ENCODE results near the gene C10orf71.

C10orf71 gene

DNA sequence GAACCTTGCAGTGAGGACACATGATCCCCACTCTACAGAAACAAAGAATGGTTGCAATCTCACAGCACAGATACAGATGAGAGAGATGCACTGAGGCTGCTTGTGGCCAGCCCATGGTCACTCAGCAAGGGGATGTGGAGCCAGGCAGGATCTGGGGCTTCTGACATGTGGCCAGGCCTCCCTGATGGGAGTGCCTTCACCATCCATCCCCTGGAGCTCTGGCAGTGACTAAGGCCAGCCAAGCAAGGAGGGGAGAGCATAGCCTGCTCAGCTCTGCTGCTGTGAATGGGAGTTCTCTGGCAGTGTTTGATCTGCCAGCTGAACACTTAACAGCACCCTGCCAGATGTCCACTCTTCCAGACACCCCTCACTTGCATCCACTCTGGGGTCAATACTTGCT is 19.8 kb downstream of the C10orf71 start:
- DNase-seq = no peak

DNA sequence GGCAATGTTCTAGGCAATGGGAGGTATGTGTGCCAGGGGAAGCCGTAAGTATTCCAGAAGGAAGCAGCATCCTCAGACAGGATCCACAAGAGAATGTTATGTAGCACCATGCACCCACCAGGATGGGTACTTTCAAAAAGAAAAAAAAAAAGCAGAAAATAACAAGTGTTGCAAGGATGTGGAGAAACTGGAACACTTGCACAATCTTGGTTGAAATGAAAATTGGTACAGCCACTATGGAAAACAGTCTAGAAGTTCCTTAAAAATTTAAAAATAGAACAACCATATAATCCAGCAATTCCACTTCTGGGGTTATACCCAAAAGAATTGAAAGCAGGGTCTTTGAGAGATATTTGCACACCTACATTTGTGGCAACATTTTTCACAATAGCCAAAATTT is 20.2 kb downstream of the C10orf71 start:
- DNase-seq = no peak

DNA sequence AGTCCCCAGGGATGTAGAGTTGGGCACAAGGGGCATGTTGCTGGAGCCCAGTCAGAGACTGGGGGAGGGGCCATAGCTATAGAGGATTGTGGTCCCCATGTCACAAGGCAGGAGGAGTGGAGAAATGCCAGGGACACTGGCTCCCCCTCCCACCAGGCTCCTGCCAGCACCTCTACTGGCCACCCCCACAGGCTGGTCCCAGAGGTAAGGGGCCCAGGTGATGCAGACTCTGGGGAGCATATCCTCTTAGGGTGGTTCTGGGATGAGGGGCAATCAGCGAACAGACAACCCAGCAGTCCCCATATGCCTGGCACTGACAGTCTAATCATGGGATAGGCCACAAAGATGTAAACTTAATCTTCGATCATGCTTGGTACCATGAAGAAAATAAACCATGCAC is 21.2 kb downstream of the C10orf71 start:
- DNase-seq = no peak

DNA sequence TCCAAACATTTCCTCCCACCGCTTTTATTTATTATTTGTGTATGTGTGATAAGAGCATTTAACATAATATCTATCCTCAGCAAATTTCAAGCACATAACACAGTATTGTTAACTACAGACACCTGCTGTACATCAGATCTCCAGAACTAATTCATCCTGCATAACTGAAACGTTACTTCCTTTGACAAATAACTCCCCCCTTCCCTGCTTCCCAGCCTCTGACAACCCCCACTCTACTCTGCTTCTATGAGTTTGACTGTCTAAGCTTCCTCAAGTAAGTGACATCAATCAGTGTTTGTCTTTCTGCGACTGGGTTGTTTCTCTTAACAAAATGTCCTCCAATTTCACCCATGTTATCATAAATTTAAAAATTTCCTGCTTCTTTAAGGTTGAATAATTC is 22.1 kb downstream of the C10orf71 start:
- no peak for DNase-seq

DNA sequence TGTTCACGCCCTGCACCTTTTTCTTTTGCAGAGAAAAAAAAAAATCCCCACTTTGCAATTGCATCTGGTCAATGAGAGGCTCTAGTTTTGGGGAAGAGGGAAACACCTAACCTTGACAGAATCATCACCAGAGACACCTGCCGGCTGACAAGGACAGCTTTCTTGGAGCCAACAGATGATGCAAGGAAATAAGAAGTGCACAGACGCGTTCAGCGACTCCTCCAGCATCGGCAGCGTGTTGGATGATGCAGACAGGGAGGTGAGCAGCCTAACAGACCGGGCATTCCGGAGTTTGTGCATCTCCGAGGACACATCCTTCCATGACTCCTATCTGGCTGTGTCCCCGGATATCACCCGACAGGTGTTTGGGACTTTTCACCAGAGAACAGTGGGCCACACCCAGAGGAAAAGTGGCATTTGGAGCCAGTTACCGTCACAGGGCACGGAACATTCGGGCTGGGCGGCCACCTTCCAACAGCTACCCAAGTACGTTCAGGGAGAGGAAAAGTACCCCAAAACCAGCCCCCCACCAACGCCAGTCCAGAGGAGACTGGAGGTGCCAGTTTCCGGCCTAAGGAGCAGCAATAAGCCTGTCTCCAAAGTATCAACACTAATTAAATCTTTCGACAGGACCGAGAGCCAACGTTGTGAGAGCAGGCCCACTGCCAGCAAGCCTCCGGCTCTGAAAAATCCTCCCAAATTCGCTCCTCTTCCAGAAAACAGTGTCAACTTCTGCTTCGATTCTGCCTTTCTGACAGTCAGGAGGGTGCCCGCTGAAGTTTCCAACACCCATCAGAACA is 23.6 kb downstream of the C10orf71 start:
- DNase-seq = no peak

DNA sequence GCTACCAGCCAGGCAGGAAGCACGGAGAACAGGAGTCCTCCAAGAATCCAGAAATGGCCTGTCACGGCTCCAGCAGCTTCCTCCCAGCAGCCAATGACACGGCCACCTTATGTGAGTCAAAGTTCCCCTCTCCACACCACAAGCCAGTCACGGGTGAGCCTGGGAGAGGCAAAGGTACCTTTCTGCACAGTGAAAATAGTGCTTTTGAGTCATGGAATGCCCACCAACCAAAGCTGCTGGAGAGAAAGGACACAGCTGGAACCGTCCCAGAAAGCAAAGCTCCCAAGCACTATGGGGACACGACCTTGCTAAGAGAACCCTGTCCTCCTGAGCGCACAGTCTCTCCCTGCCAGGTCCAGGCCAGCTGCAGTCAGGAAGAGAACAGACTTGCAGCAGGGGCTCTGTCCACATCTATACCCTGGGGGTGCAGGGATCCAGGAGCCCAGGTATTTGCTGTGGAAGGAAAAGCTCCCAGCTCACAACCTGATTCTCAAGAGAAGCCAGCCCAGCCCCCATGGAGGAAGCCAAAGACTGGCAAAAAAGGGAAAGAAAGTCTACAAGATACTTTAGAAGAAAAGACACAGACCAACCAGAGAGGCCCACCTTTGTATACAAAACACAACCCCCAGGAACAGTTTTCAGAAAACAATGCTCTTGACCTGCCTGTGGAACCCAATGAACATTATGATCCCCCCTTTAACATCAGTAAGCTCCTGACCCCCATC is 24.4 kb downstream of the C10orf71 start:
- no peak for DNase-seq

DNA sequence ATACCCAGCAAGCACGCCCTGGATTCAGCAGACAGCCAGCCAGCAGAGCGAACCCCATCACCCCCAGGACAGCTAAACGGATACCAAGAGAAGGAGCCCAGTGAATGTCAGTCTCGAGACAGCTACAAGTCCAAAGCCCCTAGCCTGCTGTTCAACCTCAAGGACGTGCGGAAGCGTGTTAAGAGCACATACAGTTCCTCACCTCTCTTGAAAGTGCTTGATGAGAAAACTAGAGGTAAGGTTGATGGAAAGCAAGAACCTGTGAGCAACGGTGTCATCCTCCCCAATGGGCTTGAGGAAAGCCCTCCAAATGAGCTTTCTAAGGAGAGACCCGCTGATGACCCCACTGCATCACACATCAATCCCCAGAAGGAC is 24.9 kb downstream of the C10orf71 start:
- DNase-seq = no peak

DNA sequence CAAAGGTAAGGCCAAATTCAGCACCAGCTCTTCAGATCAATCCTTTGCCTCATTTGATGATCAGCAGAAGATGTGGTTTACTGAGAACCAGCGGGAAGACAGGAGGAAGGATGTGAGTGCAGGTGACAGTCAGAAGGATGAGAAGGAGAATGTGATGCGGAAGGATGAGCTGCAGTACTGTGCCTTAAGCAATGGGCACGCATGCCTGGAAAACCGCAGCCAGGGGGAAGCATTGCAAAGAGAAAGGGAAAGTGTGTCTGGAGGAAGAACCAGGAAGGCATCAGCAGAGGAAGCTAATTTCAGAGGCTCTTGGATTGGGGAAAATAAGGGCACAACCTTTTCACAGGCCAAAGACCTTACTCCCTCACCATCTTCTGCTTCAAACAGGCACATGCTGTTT is 25.7 kb downstream of the C10orf71 start:
- DNase-seq = no peak

DNA sequence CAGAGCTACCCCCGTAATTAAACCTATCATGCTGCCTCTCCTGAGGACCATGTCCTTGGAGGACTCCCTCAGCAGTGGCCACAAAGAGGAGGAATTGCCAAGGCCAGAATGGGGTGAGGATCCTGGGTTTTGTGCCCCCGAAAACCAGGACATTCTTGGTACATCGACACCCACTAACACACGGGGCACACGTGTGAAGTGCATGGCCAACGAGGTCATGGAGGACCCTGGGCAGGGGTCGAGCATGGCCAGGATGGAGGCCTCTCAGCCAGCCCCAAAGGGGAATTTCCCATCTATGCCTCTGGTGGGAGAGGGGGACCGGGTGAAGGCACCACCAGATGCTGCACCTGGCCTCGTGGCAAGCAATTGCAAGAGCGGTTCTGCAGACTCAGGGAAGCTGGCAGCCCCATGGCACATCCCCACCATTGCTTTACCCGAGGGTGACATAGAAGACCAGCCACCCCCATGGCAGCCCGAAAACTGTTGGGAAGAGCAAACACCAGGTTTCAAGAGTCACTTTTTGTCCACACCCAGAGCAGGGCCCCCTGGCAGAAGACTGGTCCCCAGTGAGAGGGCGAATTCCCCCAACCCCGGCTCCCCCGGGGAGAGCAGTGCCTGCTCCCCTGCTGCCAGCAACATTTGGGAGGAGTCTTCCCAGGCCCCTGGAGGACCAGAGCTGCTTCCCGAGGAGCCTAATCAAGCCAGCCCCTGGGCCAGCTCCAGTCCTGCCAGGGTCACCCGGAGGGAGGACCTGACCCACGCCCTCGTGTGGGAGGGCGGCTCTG is 26.4 kb downstream of the C10orf71 start:
- no peak for DNase-seq

DNA sequence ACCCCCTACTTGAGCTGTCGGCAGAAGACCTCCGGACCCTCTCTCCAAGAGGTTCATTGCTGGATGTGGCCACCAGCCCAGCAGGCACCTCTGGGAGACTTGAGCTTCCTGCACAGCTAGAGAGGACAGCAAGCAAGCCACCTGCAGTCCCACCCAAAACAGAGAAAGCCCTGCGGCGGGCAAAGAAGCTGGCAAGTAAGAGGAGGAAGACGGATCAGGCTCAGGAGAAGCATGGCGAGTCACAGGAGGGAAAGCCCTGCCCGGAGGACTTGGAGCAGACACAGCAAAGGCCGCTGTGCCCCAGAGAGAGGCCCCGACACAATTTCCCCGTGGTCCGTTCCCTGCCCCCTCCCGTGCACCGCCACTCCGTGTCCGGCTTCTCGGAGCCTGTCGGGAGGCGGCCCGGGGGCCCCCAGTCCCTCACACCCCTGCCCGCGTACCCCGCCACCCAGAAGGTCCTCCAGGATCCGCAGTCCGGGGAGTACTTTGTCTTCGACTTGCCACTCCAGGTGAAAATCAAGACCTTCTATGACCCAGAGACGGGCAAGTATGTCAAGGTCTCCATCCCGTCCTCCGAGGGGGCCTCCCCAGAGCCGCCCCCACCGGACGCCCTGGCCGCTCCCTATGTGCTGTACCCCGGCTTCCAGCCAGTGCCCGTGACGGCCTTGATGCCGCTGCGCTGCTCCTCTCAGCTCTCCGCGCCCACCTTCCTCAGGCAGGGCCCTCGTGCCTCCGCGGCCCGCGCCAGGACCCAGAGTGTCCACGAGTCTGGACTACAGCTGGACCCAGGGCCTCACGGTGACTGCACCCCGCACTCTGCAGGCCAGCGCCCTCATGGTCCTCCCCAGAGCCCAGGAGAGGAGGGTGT is 27.2 kb downstream of the C10orf71 start:
- no peak for DNase-seq

DNA sequence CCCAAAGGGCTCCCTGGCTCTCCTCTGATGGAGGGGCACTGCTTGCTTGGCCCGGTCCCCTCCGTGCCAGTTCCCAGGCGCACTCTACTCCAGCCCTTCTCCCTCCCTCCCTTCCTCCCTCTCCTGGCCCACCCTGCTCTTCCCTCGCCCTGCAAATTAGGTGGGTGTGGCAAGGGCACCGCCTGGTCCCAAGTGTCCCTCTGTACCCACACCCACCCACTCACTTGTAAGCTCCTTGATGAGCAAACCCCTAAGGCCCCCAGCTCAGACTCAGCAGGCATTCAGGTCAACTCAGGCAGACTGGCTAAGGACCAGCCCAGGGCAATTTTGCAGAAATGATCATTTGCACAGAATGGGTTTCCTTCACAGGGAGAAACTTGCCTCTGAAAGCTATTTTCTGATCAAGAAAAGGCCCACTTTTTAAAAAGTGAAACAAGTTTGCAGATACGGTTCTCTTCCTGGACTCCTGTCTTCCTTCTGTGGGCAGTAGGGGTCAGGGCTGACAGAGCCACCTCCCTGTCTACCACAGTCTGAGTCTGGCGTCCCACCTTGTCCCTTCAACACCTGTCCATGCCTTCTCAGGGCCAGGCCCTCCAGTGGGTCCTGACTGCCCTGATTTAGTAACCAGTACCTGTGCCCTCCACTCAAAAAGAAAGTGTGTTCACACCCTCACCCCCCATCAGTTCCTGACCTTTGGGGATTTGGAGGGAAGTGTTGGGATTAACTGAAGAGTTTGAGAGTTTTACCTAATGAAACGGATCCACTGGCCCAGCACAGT is 28.3 kb downstream of the C10orf71 start:
- DNase-seq = no peak

DNA sequence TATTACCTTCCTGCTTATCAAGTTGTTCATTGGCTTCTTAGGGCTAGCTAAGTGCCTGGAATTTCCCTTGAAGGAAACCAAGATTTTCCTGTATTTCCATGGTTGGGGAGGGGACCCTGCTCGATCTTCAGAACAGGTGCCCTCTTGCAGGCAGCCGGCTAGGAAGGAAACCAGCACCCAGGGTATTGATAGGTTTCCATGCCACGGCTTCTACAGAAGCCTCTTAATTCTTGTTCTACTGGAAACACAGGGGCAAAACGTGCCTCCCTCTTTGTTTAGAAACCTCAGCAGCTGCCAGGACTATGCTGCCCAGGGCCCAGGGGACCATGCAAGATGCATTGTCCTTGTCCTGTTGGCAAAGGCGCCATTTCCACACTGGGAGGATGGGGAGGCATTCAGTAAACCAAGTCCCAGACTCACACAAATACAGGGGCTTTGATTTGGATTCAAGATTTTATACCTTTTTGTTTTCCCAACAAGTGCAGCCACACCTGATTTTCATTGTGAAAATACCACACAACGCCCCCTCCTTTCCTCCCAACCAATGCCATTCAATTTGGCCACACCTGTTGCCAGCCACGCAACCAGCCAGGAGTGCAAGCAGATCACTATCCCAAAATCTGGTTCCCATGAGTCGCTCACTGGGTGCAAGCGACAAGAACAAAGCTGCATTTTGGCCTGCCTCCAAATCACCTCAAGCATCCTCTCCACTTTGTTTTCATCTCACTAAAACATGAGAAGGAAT is 29.6 kb downstream of the C10orf71 start:
- no peak for DNase-seq

DNA sequence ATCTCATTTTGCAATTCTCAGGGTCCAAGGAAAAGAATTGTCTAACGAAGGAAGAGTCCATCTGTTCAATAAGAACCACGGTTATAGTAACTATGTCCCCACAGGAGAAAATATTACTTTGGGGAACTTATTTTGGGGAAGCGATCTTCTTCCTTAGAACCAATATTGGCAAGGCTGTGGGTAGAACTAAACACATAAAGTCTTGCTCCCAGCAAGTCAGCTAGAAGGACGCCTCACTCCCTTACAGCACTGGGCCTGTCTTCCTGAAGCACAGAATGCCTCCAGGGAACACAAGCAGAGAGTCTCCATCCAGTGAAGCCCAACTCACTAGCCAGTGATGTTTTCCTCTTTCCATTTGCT is 30.2 kb downstream of the C10orf71 start:
- DNase-seq = no peak

DNA sequence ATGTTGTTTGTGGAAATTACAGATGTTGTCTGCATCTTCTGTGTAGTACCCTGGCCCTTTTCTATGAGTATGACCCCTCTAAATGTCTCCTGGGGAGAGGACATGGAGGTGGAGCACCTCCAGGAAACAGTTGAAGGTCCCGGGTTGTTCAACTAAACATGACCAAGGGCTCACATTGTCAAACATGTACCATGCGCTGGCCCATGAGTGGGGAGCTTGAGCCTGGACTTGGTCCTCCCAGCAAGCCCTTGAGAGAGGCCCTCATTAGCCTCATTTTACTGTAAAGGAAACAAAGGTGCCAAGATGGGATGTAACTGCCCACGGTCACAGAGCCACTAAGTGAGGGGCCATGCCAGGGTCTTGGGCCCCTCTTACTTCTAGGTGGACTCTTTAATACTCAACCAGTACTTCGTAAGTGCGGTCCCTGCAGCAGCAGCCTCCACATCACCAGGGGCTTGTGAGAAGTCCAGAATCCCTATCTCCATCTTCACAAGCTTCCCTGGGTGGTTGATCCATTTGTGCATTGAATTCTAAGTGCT is 31.2 kb downstream of the C10orf71 start:
- no peak for DNase-seq

DNA sequence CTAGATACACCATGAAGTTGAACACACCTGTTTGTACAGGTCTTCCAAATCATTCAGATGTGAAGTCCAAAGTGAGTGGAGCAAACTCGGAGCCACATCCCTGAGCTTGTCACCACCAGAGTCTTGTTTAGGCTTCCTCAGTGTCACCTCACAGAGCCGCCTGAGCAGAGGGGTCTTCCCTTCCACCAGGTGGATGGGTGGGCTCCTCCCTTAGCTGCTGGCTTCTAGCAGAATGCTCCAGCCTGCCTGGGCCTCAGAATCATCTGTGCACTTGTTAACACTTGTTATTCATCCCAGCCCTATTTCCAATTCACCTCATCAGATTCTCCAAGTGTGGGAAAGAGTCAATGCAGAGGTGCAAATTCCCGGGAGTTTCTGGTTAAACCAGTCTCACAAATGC is 32.5 kb downstream of the C10orf71 start:
- no peak for DNase-seq

DNA sequence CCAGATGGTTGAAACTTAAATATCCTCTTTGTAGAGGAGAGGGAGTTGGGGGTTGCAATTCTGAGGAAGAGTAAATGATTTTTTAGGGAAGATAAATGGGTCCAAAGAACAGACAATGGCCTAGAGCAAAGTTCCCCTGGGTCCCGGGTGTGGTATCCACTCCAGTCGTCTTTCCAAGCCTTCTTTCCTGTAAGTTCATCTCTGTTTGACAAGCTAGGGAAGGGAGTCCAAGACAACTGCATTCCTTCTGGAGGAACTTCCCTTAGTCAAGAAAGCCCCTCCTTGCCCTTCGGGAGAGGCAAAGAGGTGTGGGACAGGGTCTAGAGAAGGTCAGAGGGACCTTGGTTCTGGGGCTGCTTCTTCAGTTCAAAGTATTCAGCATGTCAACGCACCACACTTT is 33.4 kb downstream of the C10orf71 start:
- no peak for DNase-seq

DNA sequence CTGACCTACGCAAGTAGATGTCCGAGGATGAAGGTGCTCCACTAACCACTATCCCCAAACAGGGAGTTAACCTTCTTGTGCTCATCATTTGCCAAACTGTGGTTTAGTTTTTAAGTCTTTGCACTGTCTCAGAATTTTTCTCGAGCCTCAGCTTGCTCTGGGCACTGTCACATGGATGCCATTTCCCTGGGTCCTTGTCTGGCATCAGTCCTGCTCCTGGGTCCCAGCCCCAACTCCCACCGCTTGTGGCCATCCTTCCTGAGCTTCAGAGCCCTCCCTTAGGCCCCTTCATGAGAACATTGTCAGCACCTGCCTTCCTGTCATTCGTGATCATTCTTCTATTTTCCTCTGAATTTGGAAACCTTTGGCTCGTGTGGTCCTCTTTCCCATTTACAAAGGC is 33.8 kb downstream of the C10orf71 start:
- no peak for DNase-seq

DNA sequence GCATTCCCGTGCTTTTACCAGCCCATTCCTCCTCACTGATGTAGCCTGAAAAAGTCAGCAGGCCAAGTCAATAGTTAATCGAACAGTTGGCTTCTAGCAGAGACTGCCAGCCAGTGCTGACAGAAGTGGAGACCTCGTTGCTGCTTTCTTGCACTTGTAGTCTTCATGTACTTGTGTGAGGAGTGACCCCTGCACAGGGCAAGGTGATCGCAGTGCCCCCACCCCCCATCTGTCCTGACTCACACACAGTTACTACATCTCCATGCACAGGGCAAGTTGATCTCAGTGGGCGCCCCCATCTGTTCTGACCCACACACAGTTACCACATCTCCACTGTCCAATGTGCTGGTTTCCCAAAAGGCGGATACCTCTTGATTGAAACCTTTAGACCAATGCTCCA is 34.2 kb downstream of the C10orf71 start:
- no peak for DNase-seq

DNA sequence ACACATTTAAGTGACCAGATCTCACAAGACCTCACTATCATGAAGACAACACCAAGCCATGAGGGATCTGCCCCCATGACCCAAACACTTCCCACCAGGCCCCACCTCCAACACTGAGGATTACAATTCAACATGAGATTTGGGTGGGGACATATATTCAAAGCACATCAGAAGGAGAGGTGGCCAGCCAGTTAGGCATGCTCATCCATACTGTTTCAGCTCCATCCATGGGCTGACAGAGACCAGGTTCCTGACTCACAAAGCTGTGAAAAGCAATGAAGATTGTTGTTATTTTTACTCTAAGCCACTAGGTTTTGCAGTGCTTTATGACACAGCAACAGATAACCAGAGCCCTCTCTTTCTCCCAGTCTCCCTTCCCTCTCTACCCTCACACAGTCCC is 36.0 kb downstream of the C10orf71 start:
- DNase-seq = no peak

DNA sequence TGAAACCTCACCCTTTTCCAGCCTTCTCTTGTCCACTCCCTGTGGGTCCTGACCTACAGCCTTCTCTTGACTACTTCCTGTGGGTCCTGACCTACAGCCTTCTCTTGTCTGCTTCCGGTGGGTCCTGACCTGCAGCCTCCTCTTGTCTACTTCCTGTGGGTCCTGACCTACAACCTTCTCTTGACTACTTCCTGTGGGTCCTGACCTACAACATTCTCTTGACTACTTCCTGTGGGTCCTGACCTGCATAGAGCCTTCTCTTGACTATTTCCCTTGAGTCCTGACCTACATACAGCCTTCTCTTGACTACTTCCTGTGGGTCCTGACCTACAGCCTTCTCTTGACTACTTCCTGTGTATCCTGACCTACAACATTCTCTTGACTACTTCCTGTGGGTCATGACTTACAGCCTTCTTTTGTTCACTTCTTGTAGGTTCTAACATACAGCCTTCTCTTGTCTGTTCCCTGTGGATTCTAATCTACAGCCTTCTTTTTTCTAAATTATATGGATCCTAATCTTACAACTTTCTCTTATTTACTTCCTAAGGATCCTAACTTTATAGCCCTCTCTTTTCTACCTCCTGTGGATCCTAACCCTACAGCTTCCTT is 36.5 kb downstream of the C10orf71 start:
- DNase-seq = no peak

DNA sequence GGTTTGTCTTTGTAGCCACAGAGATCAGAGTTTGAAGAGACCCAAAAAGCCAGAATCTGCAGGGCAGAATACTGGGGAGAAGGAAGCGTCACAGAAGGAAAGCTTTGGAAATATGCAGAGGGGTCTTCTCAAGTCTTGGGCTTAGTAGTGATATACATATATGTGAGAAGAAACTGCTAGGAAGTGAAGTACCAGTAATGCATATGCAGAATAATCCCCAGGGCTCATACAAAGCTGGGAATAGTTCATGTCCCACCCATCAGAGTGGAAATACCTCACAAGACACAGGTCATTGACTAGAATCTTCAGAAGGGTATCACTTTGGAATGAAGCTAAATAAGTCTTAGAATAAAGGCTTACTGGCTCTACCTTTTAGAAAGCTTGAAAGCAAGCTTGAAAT is 39.6 kb downstream of the C10orf71 start:
- no peak for DNase-seq
